ENCODE measurements around the gene RNF17.
"Not testable (repeated sequence)": the region's sequence is repeated elsewhere in the genome, so short reads cannot be mapped to it uniquely, and the experiment has no call there.

The RNF17 gene

DNA sequence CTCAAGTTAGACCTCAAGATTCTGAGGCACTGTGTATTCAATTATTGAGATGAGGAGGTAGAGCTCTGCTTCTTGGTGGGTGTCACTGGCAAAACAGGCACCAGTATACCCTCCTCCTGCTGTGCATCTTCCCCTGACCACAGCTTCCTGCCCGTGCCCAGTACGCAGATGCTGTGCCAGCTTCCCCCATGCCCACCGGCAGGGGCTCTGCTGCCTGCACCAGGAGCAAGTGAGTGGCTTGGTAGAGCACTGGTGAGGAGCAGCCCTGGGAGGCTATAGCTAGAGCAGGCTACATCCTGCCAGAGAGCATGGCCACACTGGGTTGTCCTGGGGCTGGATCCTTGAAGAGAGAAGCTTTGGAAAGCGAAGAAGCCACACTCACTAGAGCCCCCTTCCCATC is 21.0 kb upstream of the RNF17 start:
- DNase-seq, result no peak

DNA sequence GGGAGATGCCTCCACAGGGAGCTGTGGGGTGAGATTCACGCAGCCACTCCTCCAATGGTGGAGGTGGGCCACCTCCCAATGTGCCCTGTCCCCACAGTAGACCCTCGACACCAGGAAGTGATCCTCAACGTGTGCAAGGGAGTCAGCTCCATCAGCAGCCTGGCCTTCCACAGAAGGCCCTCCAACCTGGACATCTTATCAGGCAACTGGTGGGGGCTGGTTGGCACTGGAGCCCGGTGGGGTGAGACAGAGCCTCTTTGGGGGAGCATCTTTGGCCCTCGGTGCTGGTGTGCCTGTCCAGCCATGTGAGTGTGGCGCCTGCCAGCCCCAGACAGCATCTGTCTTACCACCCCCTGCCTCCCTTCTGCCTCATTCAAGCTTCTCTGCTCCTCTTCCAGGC is 19.7 kb upstream of the RNF17 start:
- DNase-seq, result no peak

DNA sequence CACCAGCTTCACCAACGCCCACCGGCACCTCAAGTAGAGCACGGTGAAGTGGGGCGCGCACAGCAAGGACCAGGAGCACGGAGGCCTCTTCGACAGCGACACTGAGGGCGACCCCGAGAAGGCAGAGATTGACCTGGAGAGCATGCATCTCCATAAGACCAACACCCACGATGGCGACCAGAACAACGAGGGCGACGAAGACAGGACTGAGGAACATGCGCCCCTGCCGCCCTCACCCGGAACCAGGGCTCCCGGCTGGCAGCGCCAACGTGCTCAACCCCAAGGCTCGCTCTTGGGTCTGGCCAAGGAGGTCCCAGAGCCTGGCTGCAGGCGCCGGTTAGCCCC is 18.5 kb upstream of the RNF17 start:
- DNase-seq, result no peak

DNA sequence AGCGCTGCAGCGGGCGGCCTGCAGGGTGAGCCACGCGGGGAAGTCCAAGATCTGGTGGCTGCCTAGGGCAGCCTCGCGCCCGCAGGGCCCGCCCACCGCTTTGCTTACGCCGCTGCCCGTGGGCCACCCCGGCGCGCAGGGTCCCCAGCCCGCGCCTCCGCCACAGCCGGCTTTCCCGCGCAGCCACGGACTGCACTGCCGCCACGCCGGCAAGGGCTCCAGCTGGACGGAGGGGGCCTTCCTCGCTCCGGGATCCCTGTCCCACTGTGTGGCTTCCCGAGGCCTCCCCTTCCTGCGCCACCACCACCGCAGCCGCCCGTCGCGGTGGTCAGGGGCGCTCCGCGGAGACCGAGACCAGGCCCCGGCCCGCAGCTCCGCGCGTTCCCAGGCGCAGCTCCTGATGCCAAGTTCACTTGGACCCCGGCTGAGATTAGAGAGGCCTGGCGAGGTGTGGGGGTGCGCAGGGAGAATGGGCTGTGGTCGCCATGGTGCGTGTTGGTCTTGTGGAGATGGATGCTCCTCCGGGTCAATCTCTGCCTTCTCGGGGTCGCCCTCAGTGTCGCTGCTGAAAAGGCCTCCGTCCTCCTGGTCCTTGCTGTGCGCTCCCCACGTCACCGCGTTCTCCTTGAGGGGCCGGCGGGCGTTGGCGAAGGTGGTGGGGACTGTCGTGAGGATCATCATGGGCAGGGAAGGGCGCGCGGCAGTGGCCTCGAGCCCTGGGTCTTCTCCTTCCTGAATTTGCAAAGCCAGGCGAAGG is 17.9 kb upstream of the RNF17 start:
- DNase-seq, result no peak

DNA sequence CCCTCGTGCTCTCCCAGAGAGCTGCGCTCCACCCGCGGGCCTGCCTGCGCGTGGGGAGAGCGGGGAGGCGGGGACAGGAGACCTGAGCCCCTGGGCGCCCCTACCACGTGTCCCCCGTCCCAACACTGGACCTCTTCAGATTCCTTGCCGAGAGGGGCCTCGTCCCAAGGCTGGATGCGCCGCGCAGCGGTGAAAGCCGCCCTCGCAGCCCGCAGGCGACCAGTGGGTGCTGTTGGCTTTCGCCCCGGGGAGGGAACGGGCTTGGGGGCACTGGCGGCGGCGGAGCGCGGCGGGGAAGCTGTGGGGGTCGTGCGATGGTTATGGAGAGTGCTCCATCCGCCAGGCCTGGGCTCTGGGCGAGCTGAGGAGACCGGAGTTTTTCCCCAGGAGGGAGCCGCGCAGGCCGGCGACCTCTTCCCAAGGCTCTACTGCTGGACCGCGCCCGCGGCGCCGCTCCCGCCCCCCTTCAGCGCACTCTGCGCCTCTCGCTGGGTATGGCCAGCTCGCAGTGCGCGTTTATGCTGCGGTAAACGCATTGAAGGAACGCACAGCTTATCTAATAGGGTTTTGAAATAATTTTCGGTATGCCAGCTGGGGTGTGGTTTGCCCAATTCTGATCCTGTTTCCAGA is 17.2 kb upstream of the RNF17 start:
- DNase-seq, result peak in 1 of 2 donors; percentile 35

DNA sequence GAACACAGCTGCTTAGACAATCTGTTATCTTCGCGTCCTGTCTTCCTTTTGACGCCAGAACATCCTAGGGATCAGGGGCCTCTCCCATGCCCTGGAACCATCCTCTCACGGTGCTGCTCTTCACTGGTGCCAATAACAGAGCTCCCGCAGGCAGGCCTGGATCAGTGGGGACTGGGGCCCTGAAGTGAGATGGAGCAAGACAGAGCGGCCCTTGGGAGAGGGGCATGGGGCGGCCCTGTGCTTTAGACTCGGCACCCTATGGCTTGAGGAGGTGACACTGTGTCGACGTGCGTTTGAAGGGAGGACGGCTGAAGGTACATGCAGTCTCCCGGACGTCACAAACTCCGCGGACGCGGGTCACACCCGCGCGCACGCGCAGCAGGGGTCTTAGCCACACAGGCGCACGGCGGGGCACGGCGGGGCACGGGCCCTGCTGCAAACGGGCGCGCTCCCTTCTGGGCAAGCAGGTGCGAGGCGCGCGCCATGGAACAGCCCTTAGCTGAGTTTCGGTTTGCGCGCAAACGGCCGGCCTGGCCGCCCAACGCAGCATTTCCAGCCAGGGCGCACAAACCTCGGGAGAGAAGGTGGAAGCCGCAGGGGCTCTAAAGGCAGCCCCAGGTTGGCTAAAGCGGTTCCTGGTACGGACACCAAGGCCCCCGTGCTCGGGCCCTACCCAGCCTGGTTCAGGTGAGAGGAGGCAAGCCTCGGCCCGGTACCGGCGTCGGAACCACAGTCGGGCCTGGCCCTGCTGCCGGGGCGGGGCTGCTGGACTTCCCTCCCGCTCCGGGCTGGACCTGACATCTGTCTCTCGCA is 16.5 kb upstream of the RNF17 start:
- DNase-seq, result peak in 1 of 2 donors; percentile 54

- no peak for DNase-seq
Measured at GRCh38 chr13:24748061-24748400, 15.9 kb upstream of the RNF17 start.

DNA sequence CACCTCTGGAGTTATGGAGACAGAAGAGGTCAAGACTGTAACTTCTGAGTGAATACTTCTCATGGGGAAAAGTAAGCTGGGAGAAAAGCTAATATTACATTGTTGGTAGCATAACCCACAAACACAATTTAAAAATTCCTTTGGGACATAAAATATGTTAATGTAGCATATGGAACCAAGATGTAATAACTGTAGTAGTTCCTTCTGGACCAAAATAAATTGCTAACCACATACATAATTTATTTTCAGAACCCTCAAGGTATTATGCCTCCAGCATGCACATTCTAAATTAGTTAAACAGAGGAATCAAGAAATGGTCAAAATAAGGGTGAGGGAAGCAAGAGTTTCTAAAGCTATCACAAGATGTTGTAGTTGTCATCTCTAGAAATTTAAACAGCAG is 4.8 kb upstream of the RNF17 start:
- no peak for DNase-seq

GRCh38 chr13:24764276-24764630 is 284 bp downstream of the RNF17 start:
- DNase-seq, result no peak

- no peak for DNase-seq
Measured at GRCh38 chr13:24777171-24777570, 13.2 kb downstream of the RNF17 start.

- DNase-seq, result no peak
Measured at GRCh38 chr13:24784319-24784718, 20.4 kb downstream of the RNF17 start.

GRCh38 chr13:24788538-24788937 is 24.6 kb downstream of the RNF17 start:
- no peak for DNase-seq

DNA sequence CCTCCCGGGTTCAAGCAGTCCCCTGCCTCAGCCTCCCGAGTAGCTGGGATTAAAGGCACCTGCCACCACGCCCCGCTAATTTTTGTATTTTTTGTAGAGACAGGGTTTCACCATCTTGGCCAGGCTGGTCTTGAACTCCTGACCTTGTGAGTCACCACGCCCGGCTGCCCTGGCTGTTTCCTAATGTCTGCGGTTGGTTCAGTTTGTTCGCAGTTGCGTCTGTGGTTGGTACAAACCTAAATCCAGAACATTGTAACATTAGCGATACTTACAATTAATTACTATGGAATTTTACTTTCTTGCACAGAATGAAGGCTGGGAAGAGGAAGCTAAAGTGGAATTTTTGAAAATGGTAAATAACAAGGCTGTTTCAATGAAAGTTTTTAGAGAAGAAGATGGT is 38.1 kb downstream of the RNF17 start:
- no peak for DNase-seq

- no peak for DNase-seq
Measured at GRCh38 chr13:24821207-24821606, 57.2 kb downstream of the RNF17 start.

GRCh38 chr13:24822640-24823039 is 58.7 kb downstream of the RNF17 start:
- no peak for DNase-seq

DNA sequence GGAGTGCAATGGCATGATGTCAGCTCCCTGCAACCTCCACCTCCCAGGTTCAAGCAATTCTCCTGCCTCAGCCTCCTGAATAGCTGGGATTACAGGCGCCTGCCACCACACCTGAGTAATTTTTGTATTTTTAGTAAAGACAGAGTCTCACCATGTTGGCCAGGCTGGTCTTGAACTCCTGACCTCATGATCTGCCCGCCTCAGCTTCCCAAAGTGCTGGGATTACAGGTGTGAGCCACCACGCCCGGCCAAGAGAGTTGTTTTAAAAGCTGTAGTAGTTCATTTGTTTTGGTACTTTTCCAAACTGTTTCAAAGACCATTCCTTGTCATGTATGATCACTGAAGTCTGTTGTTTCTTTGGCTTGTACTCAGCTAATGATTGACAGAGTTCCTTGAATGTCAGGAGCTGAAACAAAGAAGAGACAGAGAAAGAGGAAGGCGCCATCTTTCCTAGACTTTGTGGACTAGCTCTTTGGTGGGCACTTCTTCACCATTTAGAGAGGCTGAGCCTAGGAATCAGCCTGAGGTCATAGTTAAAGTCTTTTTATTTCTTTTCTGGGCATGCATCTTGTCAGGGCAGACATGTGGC is 59.2 kb downstream of the RNF17 start:
- not testable (repeated sequence) for DNase-seq

GRCh38 chr13:24827799-24828198 is 63.8 kb downstream of the RNF17 start:
- no peak for DNase-seq

GRCh38 chr13:24834902-24835510 is 71.0 kb downstream of the RNF17 start:
- no peak for DNase-seq

GRCh38 chr13:24837528-24837927 is 73.6 kb downstream of the RNF17 start:
- DNase-seq, result not testable (repeated sequence)

DNA sequence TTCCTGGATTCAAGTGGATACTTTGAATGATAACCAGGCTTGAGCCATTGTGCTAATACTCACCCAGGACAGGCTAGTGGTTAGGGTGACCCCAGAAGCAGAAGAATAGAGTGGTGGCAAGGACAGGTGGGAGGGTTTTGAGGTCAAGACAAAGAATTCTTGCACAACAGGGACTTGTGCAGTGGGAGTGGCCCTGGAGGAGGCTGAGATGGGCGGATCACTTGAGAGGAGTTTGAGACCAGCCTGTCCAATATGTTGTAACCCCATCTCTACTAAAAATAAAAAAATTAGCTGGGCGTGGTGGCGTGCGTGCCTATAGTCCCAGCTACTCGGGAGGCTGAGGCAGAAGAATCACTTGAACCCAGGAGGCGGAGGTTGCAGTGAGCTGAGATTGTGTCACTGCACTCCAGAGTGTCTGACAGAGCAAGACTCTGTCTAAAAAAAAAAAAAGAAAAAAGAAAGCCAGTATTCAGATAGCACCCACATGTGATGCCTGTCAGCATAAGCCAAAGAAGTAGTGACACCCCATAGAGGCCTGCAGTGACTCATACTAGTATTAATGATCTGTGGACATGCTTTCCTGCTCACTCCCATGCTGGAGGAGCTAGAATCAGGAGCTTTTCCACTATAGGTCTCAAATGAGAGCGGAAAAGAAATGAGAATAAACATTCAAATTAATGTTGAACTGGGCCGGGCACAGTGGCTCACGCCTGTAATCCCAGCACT is 78.7 kb downstream of the RNF17 start:
- no peak for DNase-seq

DNA sequence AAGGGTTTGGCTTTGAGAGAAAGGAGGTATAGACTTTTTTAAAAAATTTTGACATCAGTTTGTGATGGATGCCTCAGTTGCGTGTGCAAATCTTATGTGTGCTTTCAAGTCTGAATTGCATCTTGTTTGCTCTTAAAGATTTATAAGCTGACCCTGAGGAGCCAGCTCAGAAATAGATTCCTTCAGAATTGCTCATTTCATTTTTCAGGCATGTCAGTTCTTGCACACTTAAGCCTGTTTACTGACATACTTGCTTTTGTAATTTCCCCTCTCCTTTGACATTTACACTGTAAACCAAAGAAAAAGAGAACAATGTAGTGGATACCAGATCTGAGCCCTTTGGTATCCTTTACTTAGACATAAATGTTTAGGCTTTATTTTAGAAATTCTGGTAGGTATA is 87.6 kb downstream of the RNF17 start:
- DNase-seq, result no peak

DNA sequence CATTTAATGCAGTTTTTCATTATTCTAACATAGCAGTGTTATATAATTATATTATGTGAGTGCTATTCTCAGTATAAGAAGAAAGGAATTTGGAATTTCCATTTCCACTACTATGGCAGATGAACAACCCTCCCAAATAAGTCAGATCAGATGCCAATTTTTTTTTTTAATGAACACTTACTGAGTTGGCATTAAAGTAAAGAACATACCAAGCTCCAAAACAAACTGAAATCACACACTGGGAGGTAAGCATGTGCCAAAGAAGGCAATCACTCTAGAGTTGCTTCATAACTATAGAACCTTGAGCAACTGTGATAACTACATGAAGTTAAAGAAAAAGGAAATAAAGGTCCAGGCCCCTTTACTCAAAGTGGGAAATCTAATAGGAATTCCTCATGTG is 90.3 kb downstream of the RNF17 start:
- no peak for DNase-seq

GRCh38 chr13:24858953-24859352 is 95.0 kb downstream of the RNF17 start:
- no peak for DNase-seq

Measured in stimulated activated CD4-positive, alpha-beta T cell treated with anti-CD3 and anti-CD28 coated beads, Interleukin-2, amount 100 ng/mL, for 24 hours (primary cell).